KG1 (cell line): ENCODE measurements around the gene SCNN1A.

Experiments
- DNase-seq: peaks from one replicate; lab custom pipeline; 2025; lab: John Stamatoyannopoulos, UW

SCNN1A gene

GRCh38 chr12:6368906-6369525 lies 6.3 kb downstream of the SCNN1A start:
- no peak for DNase-seq

- no peak for DNase-seq
These were observed 7.1 kb downstream of the SCNN1A start for GRCh38 chr12:6367969-6368892.

- DNase-seq = no peak
These were observed 8.0 kb downstream of the SCNN1A start for GRCh38 chr12:6367065-6367968.

GRCh38 chr12:6364044-6364374 lies 11.4 kb downstream of the SCNN1A start:
- DNase-seq = no peak

GRCh38 chr12:6363330-6364043 lies 11.9 kb downstream of the SCNN1A start:
- DNase-seq = no peak

GRCh38 chr12:6363010-6363329 lies 12.4 kb downstream of the SCNN1A start:
- no peak for DNase-seq

- no peak for DNase-seq
These were observed 13.0 kb downstream of the SCNN1A start for GRCh38 chr12:6362403-6362802.

GRCh38 chr12:6361834-6362233 lies 13.5 kb downstream of the SCNN1A start:
- no peak for DNase-seq

- no peak for DNase-seq
These were observed 14.5 kb downstream of the SCNN1A start for GRCh38 chr12:6360578-6361490.

GRCh38 chr12:6360080-6360571 lies 15.2 kb downstream of the SCNN1A start:
- no peak for DNase-seq

GRCh38 chr12:6358881-6359280 lies 16.5 kb downstream of the SCNN1A start:
- no peak for DNase-seq

- no peak for DNase-seq
These were observed 19.0 kb downstream of the SCNN1A start for GRCh38 chr12:6356374-6356820.

- DNase-seq = no peak
These were observed 19.6 kb downstream of the SCNN1A start for GRCh38 chr12:6355491-6356373.

GRCh38 chr12:6354495-6355393 lies 20.6 kb downstream of the SCNN1A start:
- no peak for DNase-seq

GRCh38 chr12:6352193-6353173 lies 22.9 kb downstream of the SCNN1A start:
- no peak for DNase-seq

GRCh38 chr12:6351622-6352021 lies 23.7 kb downstream of the SCNN1A start:
- no peak for DNase-seq
